Measurements from ENCODE around the gene GLT1D1. TPM values are rescaled to one million over a fixed set of nuclear protein-coding genes. Genes with fewer than 3 reads are reported as not detected.

Gene GLT1D1
- total and polyA plus RNA-seq, 2 donors (not counting 3 experiments of a cell fraction or from before 2014, with no cell fraction given) = not detected

- Histone ChIP-seq H3K9me3 (replicated peaks; ENCODE audit: control insufficient read depth, insufficient read depth, low read length) (peaks cover 6% of the 10 kb centered on the region), H3K27me3 (ENCODE audit: control insufficient read depth in 2 of 2, insufficient read depth in 2 of 2, low read length in 2 of 2) (no peaks in the 10 kb centered on the region), H3K36me3 (ENCODE audit: control insufficient read depth in 2 of 2, extremely low read depth in 1 of 2, insufficient read depth in 2 of 2, low read length in 2 of 2) (no peaks in the 10 kb centered on the region), H3K79me2 (ENCODE audit: control insufficient read depth, insufficient read depth, low read length) (no peaks in the 10 kb centered on the region), H2AFZ (ENCODE audit: low read depth, low read length) (no peak overlapping the region), H3K9ac (replicated peaks; ENCODE audit: extremely low read depth, insufficient read depth, low read length) (no peak overlapping the region), H4K20me1 (replicated peaks; ENCODE audit: control insufficient read depth, extremely low read depth, insufficient read depth, low read length) (no peaks in the 10 kb centered on the region), H3K4me3 (replicated peaks in 1 of 3; ENCODE audit: insufficient read depth in 1 of 3, low read depth in 1 of 3, low read length in 3 of 3) (no peak overlapping the region), H3K27ac (ENCODE audit: insufficient read depth, low read depth, low read length) (no peak overlapping the region), H3K4me2 (ENCODE audit: insufficient read depth, low read length) (no peak overlapping the region), H3K4me1 (ENCODE audit: control insufficient read depth, extremely low read depth, insufficient read depth, low read length) (no peaks in the 10 kb centered on the region), H3K9me1 (replicated peaks; ENCODE audit: control insufficient read depth, extremely low read depth, insufficient read depth, low read length) (no peaks in the 10 kb centered on the region)
- TF ChIP-seq MYC (IDR thresholded peaks at IDR 0.05; ENCODE audit: low read depth, low read length) (no peak), GATA2 (IDR thresholded peaks at IDR 0.05; ENCODE audit: insufficient read depth, insufficient read length, low read depth, low read length) (no peak), POLR2A (IDR thresholded peaks at IDR 0.05; ENCODE audit: low read depth, low read length) (no peak), JUN (IDR thresholded peaks at IDR 0.05; ENCODE audit: borderline replicate concordance, insufficient read depth, insufficient read length, low read depth) (no peak), EZH2 (IDR thresholded peaks at IDR 0.05; ENCODE audit: borderline replicate concordance, low read depth, low read length, severe bottlenecking) (no peak), POLR2AphosphoS5 (IDR thresholded peaks at IDR 0.05; ENCODE audit: insufficient read depth, low read depth, low read length) (no peak), FOS (IDR thresholded peaks at IDR 0.05; ENCODE audit: borderline replicate concordance, insufficient read depth, low read length) (no peak)
- TF ChIP-seq, protein P1, sequence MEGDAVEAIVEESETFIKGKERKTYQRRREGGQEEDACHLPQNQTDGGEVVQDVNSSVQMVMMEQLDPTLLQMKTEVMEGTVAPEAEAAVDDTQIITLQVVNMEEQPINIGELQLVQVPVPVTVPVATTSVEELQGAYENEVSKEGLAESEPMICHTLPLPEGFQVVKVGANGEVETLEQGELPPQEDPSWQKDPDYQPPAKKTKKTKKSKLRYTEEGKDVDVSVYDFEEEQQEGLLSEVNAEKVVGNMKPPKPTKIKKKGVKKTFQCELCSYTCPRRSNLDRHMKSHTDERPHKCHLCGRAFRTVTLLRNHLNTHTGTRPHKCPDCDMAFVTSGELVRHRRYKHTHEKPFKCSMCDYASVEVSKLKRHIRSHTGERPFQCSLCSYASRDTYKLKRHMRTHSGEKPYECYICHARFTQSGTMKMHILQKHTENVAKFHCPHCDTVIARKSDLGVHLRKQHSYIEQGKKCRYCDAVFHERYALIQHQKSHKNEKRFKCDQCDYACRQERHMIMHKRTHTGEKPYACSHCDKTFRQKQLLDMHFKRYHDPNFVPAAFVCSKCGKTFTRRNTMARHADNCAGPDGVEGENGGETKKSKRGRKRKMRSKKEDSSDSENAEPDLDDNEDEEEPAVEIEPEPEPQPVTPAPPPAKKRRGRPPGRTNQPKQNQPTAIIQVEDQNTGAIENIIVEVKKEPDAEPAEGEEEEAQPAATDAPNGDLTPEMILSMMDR (IDR thresholded peaks at IDR 0.05; ENCODE audit: extremely low read depth in 1 of 2, insufficient read depth in 1 of 2, low read depth in 1 of 2, low read length in 2 of 2) = no peak
- TF ChIP-seq, protein P2, sequence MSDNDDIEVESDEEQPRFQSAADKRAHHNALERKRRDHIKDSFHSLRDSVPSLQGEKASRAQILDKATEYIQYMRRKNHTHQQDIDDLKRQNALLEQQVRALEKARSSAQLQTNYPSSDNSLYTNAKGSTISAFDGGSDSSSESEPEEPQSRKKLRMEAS (IDR thresholded peaks at IDR 0.05; ENCODE audit: insufficient read depth, insufficient read length) = no peak
- BruUV-seq (replicated peaks) = no TSS peak
- DNase-seq (ENCODE audit: low read depth, low spot score) = no peak
- intact Hi-C loops (cut with micrococcal nuclease) (no loop called here), dilution Hi-C loops (cut with MboI; ENCODE audit: extremely low pct_ligation_motif_present, low sequenced_read_pairs) (no loop called here)
- ChIA-PET CTCF (no interaction called here), POLR2A (no interaction called here)
- FAIRE-seq = no peak
Observed at GRCh38 chr12:128951448-128951847, 98.2 kb downstream of the GLT1D1 start.

Data from endothelial cell of umbilical vein (primary cell).